HepG2 (cell line): ENCODE data around the gene RASSF4. TPM values are rescaled to one million over a fixed set of nuclear protein-coding genes. Genes with fewer than 3 reads are reported as not detected.

Experiments used
- EEA1 ChIP-seq: sonication (generic); formaldehyde crosslinking; IDR thresholded peaks from 2 replicates; pipeline ENCODE4 v1.5.1; 2020; ENCODE audit warnings: mild to moderate bottlenecking, missing genetic modification reagents, borderline replicate concordance
- ETV5 ChIP-seq: IDR thresholded peaks from 2 replicates; pipeline ENCODE4 v1.6.1; 2018; ENCODE audit warnings: missing biosample characterization, missing genetic modification reagents, inconsistent platforms, borderline replicate concordance
- FIP1L1 ChIP-seq: fragments of 200-400 bp; formaldehyde crosslinking; IDR thresholded peaks from 2 replicates; pipeline ENCODE4 v1.6.1; 2018; ENCODE audit warnings: low read depth, mild to moderate bottlenecking, low read length, moderate library complexity, borderline replicate concordance; ENCODE audit not compliant: insufficient read depth
- IRX3 ChIP-seq: sonication (generic); formaldehyde crosslinking; IDR thresholded peaks from 2 replicates; pipeline ENCODE4 v1.8.1; 2023; ENCODE audit warnings: mild to moderate bottlenecking, low read depth, missing genetic modification reagents, borderline replicate concordance
- NR2F6 ChIP-seq, 2 experiments: IDR thresholded peaks; 2 replicates each; pipeline ENCODE4 v1.6.1; 2016; ENCODE audit warnings: antibody characterized with exemption in 1 of 2, mild to moderate bottlenecking in 1 of 2
- POLR2G ChIP-seq: fragments of 200-400 bp; formaldehyde crosslinking; IDR thresholded peaks from 2 replicates; pipeline ENCODE4 v1.6.1; 2018; ENCODE audit warnings: mild to moderate bottlenecking, low read depth, low read length, moderate library complexity
- RXRB ChIP-seq: IDR thresholded peaks from 2 replicates; pipeline ENCODE4 v1.6.1; 2016; ENCODE audit warnings: borderline replicate concordance, missing genetic modification reagents, missing compliant biosample characterization
- SAP130 ChIP-seq: IDR thresholded peaks from 2 replicates; pipeline ENCODE4 v1.6.1; 2016; ENCODE audit warnings: low read depth
- ZBTB44 ChIP-seq: sonication (generic); formaldehyde crosslinking; IDR thresholded peaks from 2 replicates; pipeline ENCODE4 v1.4.0; 2020; ENCODE audit warnings: missing genetic modification reagents
- ZFP82 ChIP-seq: sonication (generic); formaldehyde crosslinking; IDR thresholded peaks from 2 replicates; pipeline ENCODE4 v1.5.1; 2020; ENCODE audit warnings: mild to moderate bottlenecking, missing genetic modification reagents, borderline replicate concordance
- ZNF431 ChIP-seq: sonication (generic); formaldehyde crosslinking; IDR thresholded peaks from 2 replicates; pipeline ENCODE4 v1.9.0; 2022; ENCODE audit warnings: missing genetic modification reagents, low read depth, mild to moderate bottlenecking, borderline replicate concordance
- ZNF652 ChIP-seq: IDR thresholded peaks from 2 replicates; pipeline ENCODE4 v1.6.1; 2016; ENCODE audit warnings: low read depth, borderline replicate concordance
- ZNF713 ChIP-seq: sonication (generic); formaldehyde crosslinking; IDR thresholded peaks from 2 replicates; pipeline ENCODE4 v1.4.0; 2020; ENCODE audit warnings: mild to moderate bottlenecking, missing genetic modification reagents
- ZNF749 ChIP-seq: sonication (generic); formaldehyde crosslinking; IDR thresholded peaks from 2 replicates; pipeline ENCODE4 v1.8.0; 2022; ENCODE audit warnings: mild to moderate bottlenecking, missing genetic modification reagents, moderate library complexity, borderline replicate concordance
- polyA plus RNA-seq, 8 experiments: library from polyadenylated mRNA; depleted of rRNA in 3 of 8; stranded (reverse) in 7 of 8; unstranded in 1 of 8; fragments of >200 nt; fragmentation: Illumina TruSeq in 4 of 8; extraction: Trizol in 4 of 8; gene quantifications; 2 replicates each; pipeline versions ENCODE4 v1.2.1 to v1.2.3, GENCODE V29; 2011 to 2016; ENCODE audit warnings: low read depth in 4 of 8, missing spikeins in 1 of 8, mixed read lengths in 1 of 8; ENCODE audit not compliant: insufficient read depth in 1 of 8
- total RNA-seq, 5 experiments: library from RNA; depleted of rRNA; stranded (reverse); fragments of >200 nt; fragmentation: Illumina TruSeq; extraction: Trizol; gene quantifications; 2 replicates each; pipeline ENCODE4 v1.2.3, GENCODE V29; 2016; ENCODE audit warnings: low read depth in 1 of 5
- TF ChIP-seq, protein P1 (sequence below): fragments of 450-650 bp; IDR thresholded peaks from 2 replicates; pipeline ENCODE4 v1.6.1; 2017; ENCODE audit warnings: mild to moderate bottlenecking
- TF ChIP-seq, protein P2 (sequence below): IDR thresholded peaks from 2 replicates; pipeline ENCODE4 v1.6.1; 2018; ENCODE audit warnings: missing genetic modification reagents
- TF ChIP-seq, protein P3 (sequence below): sonication (generic); formaldehyde crosslinking; IDR thresholded peaks from 2 replicates; pipeline ENCODE4 v1.8.0; 2022; ENCODE audit warnings: missing genetic modification reagents, mild to moderate bottlenecking, moderate library complexity, borderline replicate concordance
- TF ChIP-seq, protein P4 (sequence below): sonication (generic); formaldehyde crosslinking; IDR thresholded peaks from 2 replicates; pipeline ENCODE4 v1.5.0; 2020; ENCODE audit warnings: missing genetic modification reagents, mild to moderate bottlenecking, borderline replicate concordance

RASSF4 gene
- total and polyA plus RNA-seq, 2 of the 13 experiments (the other 11 are each of a cell fraction or from before 2014, with no cell fraction given): 34.0 to 51.7 TPM

- TF ChIP-seq ETV5 (CRISPR knock-in tag) (no peak), NR2F6 (IDR thresholded peaks at IDR 0.05) (no peak), NR2F6 (CRISPR knock-in tag; IDR thresholded peaks at IDR 0.05) (peak; percentile 50; the same call in 1 of the 2 replicates), FIP1L1 (no peak), ZNF431 (no peak), ZBTB44 (no peak), EEA1 (CRISPR knock-in tag) (0 out of 2 replicates have a peak, but pooled peaks have one; percentile 9), IRX3 (no peak), ZNF713 (CRISPR knock-in tag) (no peak), RXRB (CRISPR knock-in tag) (no peak), ZFP82 (CRISPR knock-in tag) (no peak), SAP130 (CRISPR knock-in tag) (peak; percentile 29; the same call in 1 of the 2 replicates), ZNF652 (0 out of 2 replicates have a peak, but pooled peaks have one; percentile 34), ZNF749 (CRISPR knock-in tag) (peak; percentile 61; the same call in 1 of the 2 replicates), POLR2G (peak; percentile 70)
- TF ChIP-seq, protein P1, sequence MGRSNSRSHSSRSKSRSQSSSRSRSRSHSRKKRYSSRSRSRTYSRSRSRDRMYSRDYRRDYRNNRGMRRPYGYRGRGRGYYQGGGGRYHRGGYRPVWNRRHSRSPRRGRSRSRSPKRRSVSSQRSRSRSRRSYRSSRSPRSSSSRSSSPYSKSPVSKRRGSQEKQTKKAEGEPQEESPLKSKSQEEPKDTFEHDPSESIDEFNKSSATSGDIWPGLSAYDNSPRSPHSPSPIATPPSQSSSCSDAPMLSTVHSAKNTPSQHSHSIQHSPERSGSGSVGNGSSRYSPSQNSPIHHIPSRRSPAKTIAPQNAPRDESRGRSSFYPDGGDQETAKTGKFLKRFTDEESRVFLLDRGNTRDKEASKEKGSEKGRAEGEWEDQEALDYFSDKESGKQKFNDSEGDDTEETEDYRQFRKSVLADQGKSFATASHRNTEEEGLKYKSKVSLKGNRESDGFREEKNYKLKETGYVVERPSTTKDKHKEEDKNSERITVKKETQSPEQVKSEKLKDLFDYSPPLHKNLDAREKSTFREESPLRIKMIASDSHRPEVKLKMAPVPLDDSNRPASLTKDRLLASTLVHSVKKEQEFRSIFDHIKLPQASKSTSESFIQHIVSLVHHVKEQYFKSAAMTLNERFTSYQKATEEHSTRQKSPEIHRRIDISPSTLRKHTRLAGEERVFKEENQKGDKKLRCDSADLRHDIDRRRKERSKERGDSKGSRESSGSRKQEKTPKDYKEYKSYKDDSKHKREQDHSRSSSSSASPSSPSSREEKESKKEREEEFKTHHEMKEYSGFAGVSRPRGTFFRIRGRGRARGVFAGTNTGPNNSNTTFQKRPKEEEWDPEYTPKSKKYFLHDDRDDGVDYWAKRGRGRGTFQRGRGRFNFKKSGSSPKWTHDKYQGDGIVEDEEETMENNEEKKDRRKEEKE: no peak
- TF ChIP-seq, protein P2, sequence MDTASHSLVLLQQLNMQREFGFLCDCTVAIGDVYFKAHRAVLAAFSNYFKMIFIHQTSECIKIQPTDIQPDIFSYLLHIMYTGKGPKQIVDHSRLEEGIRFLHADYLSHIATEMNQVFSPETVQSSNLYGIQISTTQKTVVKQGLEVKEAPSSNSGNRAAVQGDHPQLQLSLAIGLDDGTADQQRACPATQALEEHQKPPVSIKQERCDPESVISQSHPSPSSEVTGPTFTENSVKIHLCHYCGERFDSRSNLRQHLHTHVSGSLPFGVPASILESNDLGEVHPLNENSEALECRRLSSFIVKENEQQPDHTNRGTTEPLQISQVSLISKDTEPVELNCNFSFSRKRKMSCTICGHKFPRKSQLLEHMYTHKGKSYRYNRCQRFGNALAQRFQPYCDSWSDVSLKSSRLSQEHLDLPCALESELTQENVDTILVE: no peak; the same call in 1 of the 2 replicates
- TF ChIP-seq, protein P3, sequence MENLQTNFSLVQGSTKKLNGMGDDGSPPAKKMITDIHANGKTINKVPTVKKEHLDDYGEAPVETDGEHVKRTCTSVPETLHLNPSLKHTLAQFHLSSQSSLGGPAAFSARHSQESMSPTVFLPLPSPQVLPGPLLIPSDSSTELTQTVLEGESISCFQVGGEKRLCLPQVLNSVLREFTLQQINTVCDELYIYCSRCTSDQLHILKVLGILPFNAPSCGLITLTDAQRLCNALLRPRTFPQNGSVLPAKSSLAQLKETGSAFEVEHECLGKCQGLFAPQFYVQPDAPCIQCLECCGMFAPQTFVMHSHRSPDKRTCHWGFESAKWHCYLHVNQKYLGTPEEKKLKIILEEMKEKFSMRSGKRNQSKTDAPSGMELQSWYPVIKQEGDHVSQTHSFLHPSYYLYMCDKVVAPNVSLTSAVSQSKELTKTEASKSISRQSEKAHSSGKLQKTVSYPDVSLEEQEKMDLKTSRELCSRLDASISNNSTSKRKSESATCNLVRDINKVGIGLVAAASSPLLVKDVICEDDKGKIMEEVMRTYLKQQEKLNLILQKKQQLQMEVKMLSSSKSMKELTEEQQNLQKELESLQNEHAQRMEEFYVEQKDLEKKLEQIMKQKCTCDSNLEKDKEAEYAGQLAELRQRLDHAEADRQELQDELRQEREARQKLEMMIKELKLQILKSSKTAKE (CRISPR knock-in tag): no peak
- TF ChIP-seq, protein P4, sequence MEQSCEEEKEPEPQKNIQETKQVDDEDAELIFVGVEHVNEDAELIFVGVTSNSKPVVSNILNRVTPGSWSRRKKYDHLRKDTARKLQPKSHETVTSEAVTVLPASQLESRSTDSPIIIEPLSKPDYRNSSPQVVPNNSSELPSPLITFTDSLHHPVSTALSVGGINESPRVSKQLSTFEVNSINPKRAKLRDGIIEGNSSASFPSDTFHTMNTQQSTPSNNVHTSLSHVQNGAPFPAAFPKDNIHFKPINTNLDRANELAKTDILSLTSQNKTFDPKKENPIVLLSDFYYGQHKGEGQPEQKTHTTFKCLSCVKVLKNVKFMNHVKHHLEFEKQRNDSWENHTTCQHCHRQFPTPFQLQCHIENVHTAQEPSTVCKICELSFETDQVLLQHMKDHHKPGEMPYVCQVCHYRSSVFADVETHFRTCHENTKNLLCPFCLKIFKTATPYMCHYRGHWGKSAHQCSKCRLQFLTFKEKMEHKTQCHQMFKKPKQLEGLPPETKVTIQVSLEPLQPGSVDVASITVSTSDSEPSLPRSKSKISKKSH (CRISPR knock-in tag): no peak
Observed at GRCh38 chr10:44975431-44976331, 16.1 kb downstream of the RASSF4 start (continued).
